Fibroblast of the aortic adventitia (primary cell): ENCODE measurements around the gene OR5M8. TPM values are rescaled to one million over a fixed set of nuclear protein-coding genes. Genes with fewer than 3 reads are reported as not detected.

Experiments
- DNase-seq: peaks from one replicate; pipeline ENCODE4 v3.0.0-alpha.2; 2010; ENCODE audit warnings: low read depth
- H3K4me3 ChIP-seq: 2 replicates; pipeline ENCODE4 v1.5.1; 2011; ENCODE audit warnings: low read depth, mild to moderate bottlenecking, control low read depth, low read length, moderate library complexity
- CTCF ChIP-seq: IDR thresholded peaks from 2 replicates; pipeline ENCODE4 v1.5.1; 2011; ENCODE audit warnings: mild to moderate bottlenecking, low read length, control low read depth, inconsistent platforms; ENCODE audit not compliant: insufficient read depth
- total RNA-seq: library from RNA; depleted of rRNA; stranded (reverse); fragments of >200 nt; gene quantifications from 2 replicates; pipeline ENCODE4 v1.2.3, GENCODE V29; 2012; ENCODE audit warnings: low replicate concordance

The OR5M8 gene
- total RNA-seq = not detected in 2 replicates

GRCh38 chr11:56491270-56491669, at the start of gene OR5M8:
TSS of gene OR5M8 (minus strand) at chr11:56491370. CDS start at chr11:56491370, 0 bp downstream.
- no peak for TF ChIP-seq CTCF
- DNase-seq = no peak
- no peak within 1 kb of the TSS for H3K4me3 ChIP-seq

- no peak overlapping the region for H3K4me3 ChIP-seq
- no peak for DNase-seq
- TF ChIP-seq CTCF = no peak
Observed at GRCh38 chr11:56533054-56533740, 42.0 kb upstream of the OR5M8 start.

- no peak for TF ChIP-seq CTCF
- no peak overlapping the region for H3K4me3 ChIP-seq
- no peak for DNase-seq
Observed at GRCh38 chr11:56531856-56532255, 40.7 kb upstream of the OR5M8 start.

GRCh38 chr11:56522008-56522407, 30.8 kb upstream of the OR5M8 start:
- no peak for DNase-seq
- no peak for TF ChIP-seq CTCF
- H3K4me3 ChIP-seq = no peak overlapping the region

- no peak for TF ChIP-seq CTCF
- H3K4me3 ChIP-seq = no peak overlapping the region
- no peak for DNase-seq
Observed at GRCh38 chr11:56513280-56513679, 22.1 kb upstream of the OR5M8 start.

- DNase-seq = no peak
- TF ChIP-seq CTCF = no peak
- H3K4me3 ChIP-seq = no peak overlapping the region
Observed at GRCh38 chr11:56509439-56509838, 18.3 kb upstream of the OR5M8 start.

GRCh38 chr11:56497010-56497409, 5.8 kb upstream of the OR5M8 start:
- DNase-seq = no peak
- no peak overlapping the region for H3K4me3 ChIP-seq
- no peak for TF ChIP-seq CTCF
